GM19035 (cell line): Measurements from ENCODE around the gene MTO1.
A peak's percentile ranks its signal among the peaks of the same experiment; 100 is the strongest.
"Not testable (repeated sequence)": the region's sequence is repeated elsewhere in the genome, so short reads cannot be mapped to it uniquely, and the experiment has no call there.

Experiments used
- ATAC-seq: cut with Tn5 transposase; IDR thresholded peaks from one replicate; pipeline ENCODE4 v1.9.1; 2021; ENCODE audit not compliant: unreplicated experiment

Gene MTO1, protein sequence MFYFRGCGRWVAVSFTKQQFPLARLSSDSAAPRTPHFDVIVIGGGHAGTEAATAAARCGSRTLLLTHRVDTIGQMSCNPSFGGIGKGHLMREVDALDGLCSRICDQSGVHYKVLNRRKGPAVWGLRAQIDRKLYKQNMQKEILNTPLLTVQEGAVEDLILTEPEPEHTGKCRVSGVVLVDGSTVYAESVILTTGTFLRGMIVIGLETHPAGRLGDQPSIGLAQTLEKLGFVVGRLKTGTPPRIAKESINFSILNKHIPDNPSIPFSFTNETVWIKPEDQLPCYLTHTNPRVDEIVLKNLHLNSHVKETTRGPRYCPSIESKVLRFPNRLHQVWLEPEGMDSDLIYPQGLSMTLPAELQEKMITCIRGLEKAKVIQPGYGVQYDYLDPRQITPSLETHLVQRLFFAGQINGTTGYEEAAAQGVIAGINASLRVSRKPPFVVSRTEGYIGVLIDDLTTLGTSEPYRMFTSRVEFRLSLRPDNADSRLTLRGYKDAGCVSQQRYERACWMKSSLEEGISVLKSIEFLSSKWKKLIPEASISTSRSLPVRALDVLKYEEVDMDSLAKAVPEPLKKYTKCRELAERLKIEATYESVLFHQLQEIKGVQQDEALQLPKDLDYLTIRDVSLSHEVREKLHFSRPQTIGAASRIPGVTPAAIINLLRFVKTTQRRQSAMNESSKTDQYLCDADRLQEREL

DNA sequence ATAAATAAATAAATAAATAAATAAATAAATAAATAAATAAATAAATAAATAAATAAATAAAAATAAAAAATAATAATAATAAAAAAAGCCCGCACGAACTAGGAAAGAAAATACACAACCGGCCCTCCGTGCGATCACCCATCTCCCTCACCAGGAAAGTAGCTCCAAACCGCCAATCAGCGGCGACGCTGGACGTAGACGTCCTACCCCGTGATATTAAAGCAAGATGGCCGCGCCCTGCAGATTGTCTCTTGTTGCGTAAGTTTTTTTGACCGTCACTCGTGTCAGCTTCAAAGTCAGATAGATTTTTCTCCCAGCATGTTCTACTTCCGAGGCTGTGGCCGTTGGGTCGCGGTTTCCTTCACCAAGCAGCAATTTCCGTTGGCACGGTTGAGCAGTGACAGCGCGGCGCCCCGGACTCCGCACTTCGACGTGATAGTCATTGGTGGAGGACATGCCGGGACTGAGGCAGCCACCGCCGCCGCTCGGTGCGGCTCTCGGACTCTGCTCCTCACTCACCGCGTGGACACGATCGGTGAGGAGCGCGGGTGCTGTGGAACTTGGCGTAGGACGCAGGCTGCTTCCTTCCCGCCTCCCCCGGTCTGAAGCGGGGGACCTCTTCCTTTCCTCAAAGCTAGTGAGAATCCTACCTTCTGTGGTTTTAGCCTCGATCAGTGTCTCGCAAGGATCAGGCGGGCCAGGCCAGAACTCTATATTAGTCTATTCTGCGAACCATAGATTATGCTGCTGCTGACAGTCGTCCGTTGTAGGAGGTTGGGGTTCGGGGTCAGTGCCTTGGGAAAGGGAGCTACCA is at the start of gene MTO1:
Gene MTO1, plus strand, starts transcription at position 201 of the 814 bp plus-strand sequence. Its CDS starts 118 bp downstream, at position 319.
- ATAC-seq, result peak; percentile 93

DNA sequence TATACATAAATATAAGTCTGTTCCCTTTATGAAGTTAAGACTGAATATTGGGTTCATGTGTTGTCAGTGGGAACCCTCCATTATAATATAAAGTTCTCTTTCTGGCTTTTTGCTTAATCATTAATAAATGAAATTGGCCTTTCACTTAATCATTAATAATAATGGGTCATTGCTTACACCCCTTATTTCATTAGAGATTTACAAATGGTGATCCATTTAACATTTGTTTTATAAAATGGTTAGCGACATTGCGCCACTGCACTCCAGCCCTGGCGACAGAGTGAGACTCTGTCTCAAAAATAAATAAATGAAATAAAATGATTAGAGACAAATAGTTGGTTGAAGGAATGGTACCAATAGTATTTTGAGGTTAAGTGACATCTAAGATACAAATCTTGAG is 48.4 kb upstream of the MTO1 start:
- no peak for ATAC-seq

DNA sequence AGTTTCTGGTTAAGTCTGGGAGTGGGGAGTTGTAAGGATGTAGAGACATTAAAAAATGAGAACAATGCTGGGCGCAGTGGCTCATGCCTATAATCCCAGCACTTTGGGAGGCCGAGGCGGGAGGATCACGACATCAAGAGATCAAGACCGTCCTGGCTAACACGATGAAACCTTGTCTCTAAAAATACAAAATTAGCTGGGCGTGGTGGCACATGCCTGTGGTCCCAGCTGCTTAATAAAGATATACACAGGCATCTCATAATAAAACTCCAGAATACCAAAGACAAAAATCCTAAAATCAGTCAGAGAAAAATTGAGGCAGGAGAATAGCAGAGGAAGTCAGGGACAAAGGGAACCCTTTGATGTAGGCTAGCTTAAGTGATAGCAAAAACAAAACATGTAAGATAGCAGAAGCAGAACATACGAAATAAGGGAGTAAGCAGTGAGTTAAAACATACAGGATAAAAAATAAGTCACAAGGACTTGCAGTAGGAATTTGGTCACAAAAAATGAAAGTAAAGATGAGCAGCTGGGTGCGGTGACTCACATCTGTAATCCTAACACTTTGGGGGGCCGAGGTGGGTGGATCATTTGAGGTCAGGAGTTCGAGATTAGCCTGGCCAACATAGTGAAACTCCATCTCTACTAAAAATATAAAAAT is 43.3 kb upstream of the MTO1 start:
- ATAC-seq, result no peak

DNA sequence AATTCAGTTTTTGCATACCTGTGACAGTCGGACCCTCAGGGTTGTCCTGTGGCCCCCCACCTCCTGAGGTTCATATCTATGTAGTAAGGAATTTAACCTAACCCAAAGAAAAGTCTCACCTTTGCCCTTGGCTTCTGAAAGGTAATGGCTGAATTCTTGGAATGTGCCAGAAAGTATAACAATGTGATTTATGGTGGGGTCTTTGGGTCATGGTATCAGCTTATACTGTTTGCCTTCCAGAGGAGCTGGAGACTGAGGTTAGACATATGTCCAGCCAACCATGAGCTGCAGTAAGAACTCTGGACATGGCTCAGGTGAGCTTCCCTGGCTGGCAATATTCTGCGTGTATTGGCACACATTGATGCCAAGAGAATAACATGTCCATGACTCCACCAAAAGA is 40.0 kb upstream of the MTO1 start:
- no peak for ATAC-seq

DNA sequence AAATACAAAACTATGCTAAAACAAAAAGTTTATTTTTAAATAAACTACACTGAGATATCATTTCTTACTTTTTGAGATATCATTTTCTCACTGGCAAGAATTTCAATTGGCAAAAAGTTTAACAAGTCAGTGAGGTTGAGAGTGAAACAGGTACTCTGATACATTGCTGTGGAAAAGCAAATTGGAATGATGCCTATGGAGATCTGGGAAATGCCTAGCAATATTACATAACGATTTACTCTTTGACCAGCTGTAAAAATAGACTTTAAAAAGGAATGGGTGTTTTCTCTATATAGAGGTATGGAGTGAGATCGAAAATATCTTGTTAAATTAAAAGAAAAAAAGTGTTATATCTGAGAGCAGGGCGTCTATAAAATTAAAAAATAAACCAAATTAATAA is 26.3 kb upstream of the MTO1 start:
- ATAC-seq, result no peak

DNA sequence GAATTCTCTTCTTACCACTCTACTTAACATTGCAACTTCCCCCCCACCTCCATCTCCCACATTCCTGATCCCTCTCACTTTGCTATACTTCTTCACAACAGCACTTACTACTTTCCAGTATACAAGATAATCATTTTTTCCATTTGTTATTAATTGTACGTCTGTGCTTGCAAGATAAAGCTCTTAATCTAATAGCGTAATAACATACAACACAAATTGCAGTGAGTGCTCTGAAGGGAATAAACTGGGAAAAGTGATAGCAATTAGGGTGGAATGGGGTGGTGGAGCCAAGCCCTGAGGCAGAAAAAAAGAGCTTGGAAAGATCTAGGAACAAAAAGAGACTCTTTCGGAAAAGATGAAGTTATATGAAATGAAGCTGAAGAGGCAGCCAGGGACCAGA is 18.0 kb upstream of the MTO1 start:
- no peak for ATAC-seq

DNA sequence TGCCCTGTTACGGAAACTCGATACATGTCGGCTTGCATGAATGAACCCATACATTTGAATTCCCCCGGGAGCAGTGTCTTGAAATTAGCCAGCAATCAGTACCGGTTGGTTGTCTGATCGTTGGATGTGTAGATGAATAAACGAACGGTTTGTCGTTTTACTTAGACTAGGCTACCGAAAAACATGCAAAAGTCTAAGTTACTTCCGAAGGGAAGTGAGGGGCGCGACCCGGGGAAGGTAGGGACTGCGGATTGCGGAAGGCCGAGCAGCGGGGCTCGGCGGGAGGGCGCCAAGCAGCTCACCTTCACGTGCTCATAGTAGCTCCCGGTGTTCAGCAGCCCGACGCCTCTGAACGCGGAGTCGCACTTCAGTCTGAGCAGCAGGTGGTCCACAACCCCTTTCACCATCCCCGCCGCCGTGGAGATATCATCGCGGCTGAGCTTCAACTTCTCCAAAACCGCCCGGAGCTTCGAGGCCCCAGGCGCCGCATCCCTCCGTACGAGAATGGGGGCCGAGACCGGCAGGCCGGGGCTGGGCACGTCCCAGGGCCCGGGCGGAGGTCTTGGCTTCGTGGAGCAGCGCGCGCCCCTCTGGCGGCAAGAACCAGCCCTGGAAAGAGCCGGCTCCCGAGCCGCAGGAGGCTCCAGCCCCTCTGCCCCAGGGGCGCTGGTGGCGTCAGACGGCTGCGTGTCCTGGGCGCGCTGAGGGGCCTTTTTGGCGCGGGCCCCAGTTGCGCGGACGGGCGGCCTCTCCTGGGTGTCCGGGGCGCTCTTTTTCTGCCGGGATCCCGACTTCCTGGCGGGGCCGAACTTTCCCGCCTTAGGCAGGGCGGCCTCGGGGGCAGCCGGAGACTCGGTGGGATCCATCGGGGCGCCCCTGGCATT is 10.1 kb upstream of the MTO1 start:
- peak; percentile 49 for ATAC-seq

DNA sequence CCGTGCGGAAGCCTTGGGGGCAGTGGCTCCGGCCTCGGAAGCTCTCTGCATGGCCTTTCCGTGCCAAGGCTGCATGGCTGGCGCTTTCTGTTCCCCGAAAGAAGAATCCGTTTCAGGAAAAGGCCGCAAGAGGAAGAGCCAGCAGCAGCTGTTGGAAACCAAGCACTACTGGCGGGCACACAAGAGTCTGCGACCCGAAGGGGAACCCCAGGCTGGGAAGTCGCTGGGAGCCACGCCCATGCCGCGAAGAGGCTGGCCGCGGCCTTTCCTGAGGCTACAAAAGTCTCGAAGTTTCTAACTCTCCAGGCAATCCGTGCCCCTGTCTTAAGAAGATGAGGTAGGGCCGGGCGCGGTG is 9.5 kb upstream of the MTO1 start, which contains the start of gene CGAS:
Gene CGAS, minus strand, starts transcription at position 191 of the 355 bp plus-strand sequence. Its CDS starts 116 bp downstream, at position 75.
- ATAC-seq, result peak; percentile 65

DNA sequence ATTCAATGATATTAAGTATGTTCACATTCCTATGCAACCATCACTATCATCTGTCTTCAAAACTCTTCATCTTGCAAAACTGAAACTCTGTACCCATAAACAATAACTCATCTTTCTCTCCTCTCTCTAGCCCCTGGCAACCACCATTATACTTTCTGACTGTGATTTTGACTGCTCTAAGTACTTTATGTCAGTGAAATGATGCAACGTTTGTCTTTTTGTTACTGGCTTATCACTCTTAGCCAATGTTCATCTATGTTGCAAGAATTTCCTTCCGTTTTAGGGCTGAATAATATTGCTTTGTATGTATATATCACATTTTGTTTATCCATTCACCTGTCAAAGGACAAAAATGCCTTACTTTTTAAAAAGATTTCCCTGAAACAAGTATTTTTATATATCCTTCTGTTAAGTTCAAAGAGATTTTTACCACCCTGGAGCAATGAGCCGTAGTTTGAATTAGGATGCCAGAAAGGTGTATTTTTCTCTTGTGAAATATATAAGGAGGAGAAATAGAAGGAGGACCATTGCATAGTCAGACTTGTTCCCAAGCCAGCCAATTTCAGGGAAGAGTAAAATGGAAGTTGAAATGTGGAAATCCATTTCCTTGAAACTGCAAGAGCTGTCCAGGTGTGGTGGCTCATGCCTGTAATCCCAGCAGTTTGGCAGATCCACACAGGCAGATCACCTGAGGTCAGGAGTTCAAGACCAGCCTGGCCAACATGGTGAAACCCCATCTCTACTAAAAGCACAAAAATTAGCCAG is 5.5 kb upstream of the MTO1 start:
- ATAC-seq, result no peak

DNA sequence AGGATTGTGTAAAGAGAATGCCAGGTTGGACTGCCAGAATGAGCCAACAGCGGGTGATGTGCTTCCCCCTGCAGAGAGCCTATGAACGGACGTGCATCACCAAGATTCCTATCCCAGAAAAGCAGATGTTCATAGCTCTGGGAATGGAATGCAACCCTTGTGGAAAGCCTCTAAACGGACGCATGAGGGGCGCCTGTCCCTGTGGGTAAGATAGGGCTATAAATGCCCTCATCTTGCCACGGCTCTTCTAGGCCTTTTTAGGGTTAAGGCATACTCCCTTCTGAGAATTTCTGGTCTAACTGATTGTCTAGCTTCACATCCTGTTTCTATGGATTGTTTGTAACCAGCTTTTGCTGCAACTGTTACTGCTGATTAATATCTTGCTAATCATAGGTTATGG is 2.1 kb upstream of the MTO1 start:
- ATAC-seq, result not testable (repeated sequence)

DNA sequence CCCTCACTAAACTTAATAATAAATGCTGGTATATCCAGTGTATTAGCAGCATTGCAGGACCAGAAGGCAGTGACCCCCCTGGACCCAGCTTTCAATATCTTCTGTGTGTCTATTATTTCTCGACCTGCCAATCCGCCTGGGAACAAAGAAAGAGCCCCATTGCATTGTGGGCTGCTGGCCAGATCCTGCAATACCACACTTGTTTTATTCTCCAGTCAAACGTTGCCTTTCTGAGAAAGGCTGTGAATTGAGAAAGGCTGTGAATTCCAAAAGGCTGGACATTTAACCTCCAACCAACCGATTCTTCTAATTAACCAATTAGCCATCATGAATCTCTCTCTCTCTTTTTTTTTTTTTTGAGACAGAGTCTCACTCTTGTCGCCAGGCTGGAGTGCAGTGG is 1.5 kb upstream of the MTO1 start:
- ATAC-seq, result no peak

DNA sequence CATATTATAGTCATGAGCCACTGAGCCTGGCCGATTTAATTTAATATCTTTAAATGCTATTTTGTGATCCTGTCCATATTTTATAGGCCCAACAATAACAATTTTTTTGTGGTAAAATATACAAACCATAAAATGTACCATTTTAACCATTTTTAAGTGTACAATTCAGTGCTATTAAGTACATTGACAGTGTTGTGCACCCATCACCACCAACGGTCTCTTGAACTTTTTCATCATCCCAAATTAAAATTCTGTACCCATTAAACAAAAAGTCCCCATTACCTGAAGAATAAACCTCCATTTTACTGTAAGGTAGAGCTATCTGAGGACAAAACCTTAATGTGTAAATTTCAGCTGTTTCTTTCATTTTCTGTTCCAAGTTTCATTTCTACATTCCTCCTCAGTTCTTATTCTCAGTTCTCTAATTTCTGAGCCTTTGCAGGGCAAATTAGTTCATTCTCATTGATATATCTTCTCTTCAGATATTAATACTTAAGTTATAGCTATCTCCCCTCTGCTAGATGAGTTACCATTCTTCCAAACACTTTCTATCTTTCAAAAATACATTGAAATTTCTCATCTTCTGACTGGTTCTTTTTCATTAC is 10.3 kb downstream of the MTO1 start:
- peak; percentile 95 for ATAC-seq

DNA sequence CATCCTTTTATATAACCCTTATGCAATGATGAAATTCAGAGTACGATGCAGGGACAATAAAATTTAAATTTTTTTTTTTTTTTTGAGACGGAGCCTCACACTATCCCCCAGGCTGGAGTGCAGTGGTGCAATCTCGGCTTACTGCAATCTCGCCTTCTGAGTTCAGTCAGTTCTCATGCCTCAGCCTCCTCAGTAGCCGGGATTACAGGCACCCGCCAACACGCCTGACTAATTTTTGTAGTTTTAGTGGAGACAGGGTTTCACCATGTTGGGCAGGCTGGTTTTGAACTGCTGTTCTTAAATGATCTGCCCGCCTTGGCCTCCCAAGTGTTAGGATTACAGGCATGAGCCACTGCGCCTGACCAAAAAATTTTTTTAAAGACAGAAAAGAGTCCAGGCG is 15.2 kb downstream of the MTO1 start:
- ATAC-seq, result no peak

DNA sequence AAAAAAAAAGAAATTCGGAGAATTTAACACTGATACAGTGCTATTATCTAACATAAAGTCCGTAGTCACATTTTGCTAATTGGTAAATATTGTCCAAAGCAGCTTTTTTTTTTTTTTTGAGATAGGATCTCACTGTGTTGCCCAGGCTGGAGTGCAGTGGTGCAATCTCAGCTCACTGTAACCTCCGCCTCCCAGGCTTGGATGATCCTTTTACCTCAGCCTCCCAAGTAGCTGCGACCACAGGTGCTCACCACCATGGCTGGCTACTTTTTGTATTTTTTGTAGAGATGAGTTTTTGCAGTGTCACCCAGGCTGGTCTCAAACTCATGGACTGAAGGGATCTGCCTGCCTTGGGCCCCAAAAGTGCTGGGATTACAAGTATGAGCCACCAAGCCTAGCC is 15.9 kb downstream of the MTO1 start:
- no peak for ATAC-seq

DNA sequence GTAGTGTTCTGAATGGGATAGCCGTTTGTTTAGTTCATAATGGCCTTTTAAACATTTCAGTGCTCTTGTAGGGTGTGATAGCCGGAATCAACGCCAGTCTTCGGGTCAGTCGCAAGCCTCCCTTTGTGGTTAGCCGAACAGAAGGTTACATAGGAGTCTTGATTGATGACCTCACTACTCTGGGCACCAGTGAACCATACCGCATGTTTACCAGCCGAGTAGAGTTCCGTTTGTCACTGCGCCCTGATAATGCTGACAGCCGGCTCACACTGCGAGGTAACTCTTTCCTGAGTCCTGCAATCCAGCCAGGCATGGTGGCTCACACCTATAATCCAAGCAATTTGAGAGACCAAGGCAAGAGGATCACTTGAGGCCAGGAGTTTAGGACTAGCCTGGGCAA is 20.4 kb downstream of the MTO1 start:
- no peak for ATAC-seq

DNA sequence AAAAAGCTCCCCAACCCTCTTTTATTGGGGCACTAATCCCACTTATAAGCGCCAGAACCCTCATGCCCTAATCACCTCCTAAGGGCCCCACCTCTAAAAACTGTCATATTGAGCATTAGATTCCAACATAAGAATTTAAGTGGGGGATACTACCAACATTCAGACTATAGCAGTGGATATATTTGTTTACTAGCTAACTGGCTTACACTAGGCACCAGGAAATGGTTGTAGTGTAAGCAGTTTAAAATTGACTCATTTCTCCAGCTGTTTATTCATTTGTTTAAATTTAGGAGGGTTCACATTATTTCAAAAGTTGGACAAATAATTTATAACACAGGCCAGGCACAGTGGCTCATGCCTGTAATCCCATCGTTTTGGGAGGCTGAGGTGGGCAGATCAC is 22.9 kb downstream of the MTO1 start:
- ATAC-seq, result no peak

DNA sequence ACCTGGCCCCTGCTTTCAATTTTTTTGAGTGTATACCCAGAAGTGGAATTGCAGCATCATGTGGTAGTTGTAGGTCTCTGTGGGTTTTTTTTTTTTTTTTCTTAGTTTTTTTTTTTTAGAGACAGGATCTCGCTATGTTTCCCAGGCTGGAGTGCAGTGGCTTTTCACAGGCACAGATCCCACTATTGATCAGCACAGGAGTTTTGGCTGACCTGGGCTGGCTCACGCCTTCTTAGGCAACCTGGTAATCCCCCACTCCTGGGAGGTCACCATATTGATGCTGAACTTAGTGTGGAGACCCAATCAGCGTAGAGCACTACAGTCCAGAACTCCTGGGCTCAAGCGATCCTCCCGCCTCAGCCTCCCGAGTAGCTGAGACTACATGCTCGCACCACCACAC is 25.9 kb downstream of the MTO1 start:
- ATAC-seq, result no peak

DNA sequence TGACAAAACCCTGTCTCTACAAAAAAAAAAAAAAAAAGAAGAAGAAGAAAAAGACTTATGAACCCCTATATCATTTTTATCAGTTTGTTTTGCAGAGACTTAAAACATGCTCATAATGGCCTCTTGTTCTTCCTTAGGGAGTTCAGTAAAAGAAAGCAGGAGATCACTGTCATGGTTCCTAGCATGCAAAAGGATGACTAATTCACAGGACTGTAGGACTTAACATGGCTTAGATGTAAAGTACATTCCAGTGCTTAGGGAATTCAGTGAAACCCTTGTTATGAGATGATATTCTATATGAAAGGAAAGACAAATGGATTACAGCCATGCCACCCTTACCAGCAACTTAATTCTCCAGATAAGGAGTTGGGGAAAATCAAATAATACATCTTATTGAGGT is 29.8 kb downstream of the MTO1 start:
- no peak for ATAC-seq

DNA sequence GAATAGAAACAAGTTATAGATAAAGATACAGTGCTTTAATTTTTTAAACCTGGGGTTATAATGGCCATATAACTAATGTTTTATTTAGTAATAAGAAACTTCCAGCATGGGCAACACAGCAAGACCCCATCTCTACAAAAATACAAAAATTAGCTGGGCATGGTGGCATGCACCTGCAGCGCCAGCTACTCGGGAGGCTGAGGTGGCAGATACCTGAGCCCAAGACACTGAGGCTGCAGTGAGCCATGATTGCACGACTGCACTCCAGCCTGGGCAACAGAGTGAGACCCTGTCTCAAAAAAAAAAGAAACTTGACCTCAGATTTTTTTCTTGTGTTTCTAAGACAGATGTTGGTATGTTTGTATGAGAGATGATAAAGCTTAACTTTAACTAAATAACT is 36.4 kb downstream of the MTO1 start:
- no peak for ATAC-seq
